H9 (cell line): ENCODE results near the gene PCDHB7. TPM values are rescaled to one million over a fixed set of nuclear protein-coding genes. Genes with fewer than 3 reads are reported as not detected.
"Not testable (repeated sequence)": the region's sequence is repeated elsewhere in the genome, so short reads cannot be mapped to it uniquely, and the experiment has no call there.

Source experiments
- DNase-seq: peaks from one replicate; pipeline ENCODE4 v3.0.0-alpha.2; 2017
- H2AFZ ChIP-seq: one replicate; pipeline ENCODE4 v1.6.1; 2013; ENCODE audit warnings: mild to moderate bottlenecking, low read length, control low read depth, moderate library complexity
- H2AK5ac ChIP-seq: 2 replicates; pipeline ENCODE4 v1.6.1; 2013; ENCODE audit warnings: low read length, control low read depth, mixed read lengths; ENCODE audit not compliant: insufficient read length
- H2BK120ac ChIP-seq: one replicate; pipeline ENCODE4 v1.6.1; 2013; ENCODE audit warnings: low read depth, mild to moderate bottlenecking, low read length, control low read depth, inconsistent platforms; ENCODE audit not compliant: poor library complexity, severe bottlenecking
- H2BK12ac ChIP-seq: 2 replicates; pipeline ENCODE4 v1.6.1; 2013; ENCODE audit warnings: low read length, control low read depth, mixed read lengths, low read depth; ENCODE audit not compliant: insufficient read length
- H2BK15ac ChIP-seq: 2 replicates; pipeline ENCODE4 v1.6.1; 2013; ENCODE audit warnings: low read depth, low read length, control low read depth
- H2BK20ac ChIP-seq: one replicate; pipeline ENCODE4 v1.6.1; 2013; ENCODE audit warnings: low read depth, mild to moderate bottlenecking, low read length, control low read depth, inconsistent platforms; ENCODE audit not compliant: poor library complexity, severe bottlenecking
- H2BK5ac ChIP-seq: 2 replicates; pipeline ENCODE4 v1.6.1; 2013; ENCODE audit warnings: low read length, control low read depth, mixed read lengths; ENCODE audit not compliant: insufficient read length
- H3K14ac ChIP-seq: 2 replicates; pipeline ENCODE4 v1.6.1; 2013; ENCODE audit warnings: low read length, control low read depth; ENCODE audit not compliant: insufficient read depth
- H3K18ac ChIP-seq: 2 replicates; pipeline ENCODE4 v1.6.1; 2013; ENCODE audit warnings: low read depth, mild to moderate bottlenecking, mixed read lengths, low read length, control low read depth; ENCODE audit not compliant: insufficient read length
- H3K23ac ChIP-seq: 2 replicates; pipeline ENCODE4 v1.6.1; 2013; ENCODE audit warnings: low read length, control low read depth, mixed read lengths, low read depth; ENCODE audit not compliant: insufficient read length
- H3K23me2 ChIP-seq: 2 replicates; pipeline ENCODE4 v1.6.1; 2013; ENCODE audit warnings: low read depth, mild to moderate bottlenecking, mixed read lengths, low read length, control low read depth; ENCODE audit not compliant: insufficient read length, poor library complexity, severe bottlenecking
- H3K27ac ChIP-seq: 2 replicates; pipeline ENCODE4 v1.5.1; 2013; ENCODE audit warnings: low read length, control low read depth, mixed read lengths, low read depth; ENCODE audit not compliant: insufficient read length
- H3K27me3 ChIP-seq: 2 replicates; pipeline ENCODE4 v1.6.1; 2013; ENCODE audit warnings: low read length, control low read depth, inconsistent platforms; ENCODE audit not compliant: insufficient read depth
- H3K4ac ChIP-seq: 2 replicates; pipeline ENCODE4 v1.6.1; 2013; ENCODE audit warnings: low read depth, mild to moderate bottlenecking, control low read depth, inconsistent platforms, low read length, moderate library complexity
- H3K4me1 ChIP-seq: 2 replicates; pipeline ENCODE4 v1.6.1; 2013; ENCODE audit warnings: low read length, control low read depth, inconsistent platforms; ENCODE audit not compliant: insufficient read depth
- H3K4me2 ChIP-seq: 2 replicates; pipeline ENCODE4 v1.6.1; 2013; ENCODE audit warnings: low read length, control low read depth, mixed read lengths; ENCODE audit not compliant: insufficient read length, insufficient read depth
- H3K56ac ChIP-seq: 2 replicates; pipeline ENCODE4 v1.6.1; 2013; ENCODE audit warnings: low read depth, mild to moderate bottlenecking, mixed read lengths, low read length, control low read depth; ENCODE audit not compliant: insufficient read length
- H3K79me1 ChIP-seq: 2 replicates; pipeline ENCODE4 v1.6.1; 2013; ENCODE audit warnings: low read depth, mild to moderate bottlenecking, moderate library complexity, low read length, control low read depth, inconsistent platforms; ENCODE audit not compliant: insufficient read depth, poor library complexity, severe bottlenecking
- H3K79me2 ChIP-seq: 2 replicates; pipeline ENCODE4 v1.6.1; 2013; ENCODE audit warnings: low read length, control low read depth, inconsistent platforms; ENCODE audit not compliant: insufficient read depth
- H3K9ac ChIP-seq: 2 replicates; pipeline ENCODE4 v1.6.1; 2013; ENCODE audit warnings: low read length, control low read depth, mixed read lengths; ENCODE audit not compliant: insufficient read length; ENCODE audit errors: extremely low read depth
- H3K9me3 ChIP-seq: one replicate; pipeline ENCODE4 v1.6.1; 2013; ENCODE audit warnings: low read depth, low read length, inconsistent platforms; ENCODE audit not compliant: control insufficient read depth
- H3T11ph ChIP-seq: one replicate; pipeline ENCODE4 v1.6.1; 2013; ENCODE audit warnings: mild to moderate bottlenecking, low read length, control low read depth, inconsistent platforms
- H4K20me1 ChIP-seq: one replicate; pipeline ENCODE4 v1.6.1; 2013; ENCODE audit not compliant: control insufficient read depth, insufficient read length, insufficient read depth
- H4K5ac ChIP-seq: 2 replicates; pipeline ENCODE4 v1.6.1; 2013; ENCODE audit warnings: low read depth, mild to moderate bottlenecking, mixed read lengths, low read length, control low read depth; ENCODE audit not compliant: insufficient read length
- H4K8ac ChIP-seq: replicated peaks from 2 replicates; pipeline ENCODE4 v1.6.1; 2013; ENCODE audit warnings: low read length, control low read depth, mixed read lengths, low read depth; ENCODE audit not compliant: insufficient read length
- H4K91ac ChIP-seq: 2 replicates; pipeline ENCODE4 v1.6.1; 2013; ENCODE audit warnings: low read depth, mild to moderate bottlenecking, moderate library complexity, mixed read lengths, low read length, control low read depth; ENCODE audit not compliant: insufficient read length
- H3K27ac Mint-ChIP-seq, 3 experiments: 2 replicates in 2 of 3; 3 replicates in 1 of 3; pipeline ENCODE4 v1.8.0; 2020 to 2021; ENCODE audit warnings: mixed read lengths in 3 of 3, mild to moderate bottlenecking in 1 of 3, moderate library complexity in 1 of 3
- H3K27me3 Mint-ChIP-seq: 2 replicates; pipeline ENCODE4 v1.8.0; 2021; ENCODE audit warnings: low read depth, mild to moderate bottlenecking, moderate library complexity, mixed read lengths
- H3K36me3 Mint-ChIP-seq, 3 experiments: 2 replicates in 2 of 3; 3 replicates in 1 of 3; pipeline ENCODE4 v1.8.0; 2020 to 2021; ENCODE audit warnings: low read depth in 3 of 3, mixed read lengths in 3 of 3; ENCODE audit not compliant: insufficient read depth in 1 of 3
- H3K4me1 Mint-ChIP-seq, 2 experiments: 2 replicates each; pipeline ENCODE4 v1.8.0; 2020; ENCODE audit warnings: mixed read lengths in 2 of 2
- H3K4me3 Mint-ChIP-seq, 2 experiments: 2 replicates in 1 of 2; 3 replicates in 1 of 2; pipeline ENCODE4 v1.8.0; 2020 to 2021; ENCODE audit warnings: mild to moderate bottlenecking in 2 of 2, mixed read lengths in 2 of 2, moderate library complexity in 1 of 2
- H3K9me3 Mint-ChIP-seq, 2 experiments: 2 replicates in 1 of 2; 3 replicates in 1 of 2; pipeline ENCODE4 v1.8.0; 2020; ENCODE audit warnings: mild to moderate bottlenecking in 2 of 2, mixed read lengths in 2 of 2, moderate library complexity in 1 of 2
- WGBS: extraction: QIAGEN DNeasy Blood & Tissue Kit; methylation state at CpG from one replicate; pipeline ENCODE4 v1.1.7; 2013; ENCODE audit warnings: missing lambda C conversion rate, low lambda C conversion rate, mixed read lengths; ENCODE audit not compliant: insufficient read length; ENCODE audit errors: extremely low coverage; 5-methylcytosine and 5-hydroxymethylcytosine counted together
- total RNA-seq: library from RNA; stranded (reverse); gene quantifications from 2 replicates; pipeline ENCODE4 v1.2.1, GENCODE V29; 2021

The PCDHB7 gene
- total RNA-seq, 1 experiment from 2014 or later: 0.52 TPM

DNA sequence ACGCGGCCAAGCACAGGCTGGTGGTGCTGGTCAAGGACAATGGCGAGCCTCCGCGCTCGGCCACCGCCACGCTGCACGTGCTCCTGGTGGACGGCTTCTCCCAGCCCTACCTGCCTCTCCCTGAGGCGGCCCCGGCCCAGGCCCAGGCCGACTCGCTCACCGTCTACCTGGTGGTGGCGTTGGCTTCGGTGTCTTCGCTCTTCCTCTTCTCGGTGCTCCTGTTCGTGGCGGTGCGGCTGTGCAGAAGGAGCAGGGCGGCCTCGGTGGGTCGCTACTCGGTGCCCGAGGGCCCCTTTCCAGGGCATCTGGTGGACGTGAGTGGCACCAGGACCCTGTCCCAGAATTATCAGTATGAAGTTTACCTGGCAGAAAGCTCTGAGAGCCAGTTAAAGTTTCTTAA lies 14.5 kb upstream of the PCDHB7 start:
- H3K4me1 Mint-ChIP-seq: not testable (repeated sequence)
- no CpG with 5 or more reads among the region's 28 CpGs for WGBS

DNA sequence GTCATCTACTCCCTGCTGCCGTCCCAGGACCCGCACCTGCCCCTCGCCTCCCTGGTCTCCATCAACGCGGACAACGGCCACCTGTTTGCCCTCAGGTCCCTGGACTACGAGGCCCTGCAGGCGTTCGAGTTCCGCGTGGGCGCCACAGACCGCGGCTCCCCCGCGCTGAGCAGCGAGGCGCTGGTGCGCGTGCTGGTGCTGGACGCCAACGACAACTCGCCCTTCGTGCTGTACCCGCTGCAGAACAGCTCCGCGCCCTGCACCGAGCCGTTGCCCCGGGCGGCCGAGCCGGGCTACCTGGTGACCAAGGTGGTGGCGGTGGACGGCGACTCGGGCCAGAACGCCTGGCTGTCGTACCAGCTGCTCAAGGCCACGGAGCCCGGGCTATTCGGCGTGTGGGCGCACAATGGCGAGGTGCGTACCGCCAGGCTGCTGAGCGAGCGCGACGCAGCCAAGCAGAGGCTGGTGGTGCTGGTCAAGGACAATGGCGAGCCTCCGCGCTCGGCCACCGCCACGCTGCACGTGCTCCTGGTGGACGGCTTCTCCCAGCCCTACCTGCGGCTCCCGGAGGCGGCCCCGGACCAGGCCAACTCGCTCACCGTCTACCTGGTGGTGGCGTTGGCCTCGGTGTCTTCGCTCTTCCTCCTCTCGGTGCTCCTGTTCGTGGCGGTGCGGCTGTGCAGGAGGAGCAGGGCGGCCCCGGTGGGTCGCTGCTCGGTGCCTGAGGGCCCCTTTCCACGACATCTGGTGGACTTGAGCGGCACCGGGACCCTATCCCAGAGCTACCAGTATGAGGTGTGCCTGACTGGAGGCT lies 2.1 kb downstream of the PCDHB7 start:
- not testable (repeated sequence) for H3K4me2 ChIP-seq, H3K27ac ChIP-seq, H3K23me2 ChIP-seq, H3T11ph ChIP-seq, H3K9me3 ChIP-seq, H4K8ac ChIP-seq, H4K20me1 ChIP-seq, H2BK12ac ChIP-seq, H2BK5ac ChIP-seq, H4K5ac ChIP-seq, H3K4me1 Mint-ChIP-seq, H2BK15ac ChIP-seq, H4K91ac ChIP-seq, DNase-seq, H3K79me2 ChIP-seq, H3K18ac ChIP-seq, H2BK120ac ChIP-seq, H3K9ac ChIP-seq, H2BK20ac ChIP-seq, H3K14ac ChIP-seq, H3K4ac ChIP-seq, H2AFZ ChIP-seq, H3K27me3 ChIP-seq, H2AK5ac ChIP-seq, H3K23ac ChIP-seq, H3K4me1 ChIP-seq, H3K56ac ChIP-seq, H3K27ac Mint-ChIP-seq, H3K27me3 Mint-ChIP-seq, H3K79me1 ChIP-seq, H3K4me3 Mint-ChIP-seq
- no CpG with 5 or more reads among the region's 79 CpGs for WGBS
- Mint-ChIP-seq H3K9me3 (peaks cover 18 to 25% of the 10 kb centered on the region in 2 experiments), H3K36me3 (peaks cover 4 to 16% (median 12%) of the 10 kb centered on the region in 3 experiments; a peak in 5 of 7 replicates)

More for the DNA sequence above, 14.5 kb upstream of the PCDHB7 start:
- H3K9ac ChIP-seq, H3K4me3 Mint-ChIP-seq, H3K23ac ChIP-seq, H3K4ac ChIP-seq, H2BK15ac ChIP-seq, H3K56ac ChIP-seq, H3K23me2 ChIP-seq, H2AFZ ChIP-seq, H3K14ac ChIP-seq, H3K27ac ChIP-seq, H3K79me2 ChIP-seq, H3K79me1 ChIP-seq, H2BK120ac ChIP-seq, H3K4me1 ChIP-seq, DNase-seq, H2AK5ac ChIP-seq, H3K27me3 ChIP-seq, H2BK12ac ChIP-seq, H4K5ac ChIP-seq, H3K4me2 ChIP-seq, H2BK20ac ChIP-seq, H4K8ac ChIP-seq, H3K27me3 Mint-ChIP-seq, H3T11ph ChIP-seq, H3K9me3 ChIP-seq, H3K18ac ChIP-seq, H4K20me1 ChIP-seq, H2BK5ac ChIP-seq, H4K91ac ChIP-seq: not testable (repeated sequence)
- peaks cover 23 to 26% of the 10 kb centered on the region in 2 experiments for H3K9me3 Mint-ChIP-seq
- H3K36me3 Mint-ChIP-seq: peaks cover 0 to 12% (median 8%) of the 10 kb centered on the region in 3 experiments; a peak in 5 of 7 replicates
- H3K27ac Mint-ChIP-seq: peak overlapping the region in 1 of 3 experiments; percentile 73; a peak in 1 of 7 replicates
